Measurements from ENCODE around the gene RIIAD1.
"Not testable (repeated sequence)": the region's sequence is repeated elsewhere in the genome, so short reads cannot be mapped to it uniquely, and the experiment has no call there.

RIIAD1 gene

GRCh38 chr1:151729966-151730291, 8.6 kb downstream of the RIIAD1 start:
- no peak for DNase-seq (ENCODE audit: extremely low read depth, insufficient read length)
- no peaks in the 10 kb centered on the region for H3K36me3 ChIP-seq (ENCODE audit: control insufficient read depth, insufficient read depth, low read length)
- TF ChIP-seq, protein P1, sequence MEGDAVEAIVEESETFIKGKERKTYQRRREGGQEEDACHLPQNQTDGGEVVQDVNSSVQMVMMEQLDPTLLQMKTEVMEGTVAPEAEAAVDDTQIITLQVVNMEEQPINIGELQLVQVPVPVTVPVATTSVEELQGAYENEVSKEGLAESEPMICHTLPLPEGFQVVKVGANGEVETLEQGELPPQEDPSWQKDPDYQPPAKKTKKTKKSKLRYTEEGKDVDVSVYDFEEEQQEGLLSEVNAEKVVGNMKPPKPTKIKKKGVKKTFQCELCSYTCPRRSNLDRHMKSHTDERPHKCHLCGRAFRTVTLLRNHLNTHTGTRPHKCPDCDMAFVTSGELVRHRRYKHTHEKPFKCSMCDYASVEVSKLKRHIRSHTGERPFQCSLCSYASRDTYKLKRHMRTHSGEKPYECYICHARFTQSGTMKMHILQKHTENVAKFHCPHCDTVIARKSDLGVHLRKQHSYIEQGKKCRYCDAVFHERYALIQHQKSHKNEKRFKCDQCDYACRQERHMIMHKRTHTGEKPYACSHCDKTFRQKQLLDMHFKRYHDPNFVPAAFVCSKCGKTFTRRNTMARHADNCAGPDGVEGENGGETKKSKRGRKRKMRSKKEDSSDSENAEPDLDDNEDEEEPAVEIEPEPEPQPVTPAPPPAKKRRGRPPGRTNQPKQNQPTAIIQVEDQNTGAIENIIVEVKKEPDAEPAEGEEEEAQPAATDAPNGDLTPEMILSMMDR (IDR thresholded peaks at IDR 0.05; ENCODE audit: insufficient read depth, low read length, poor library complexity, severe bottlenecking) = no peak
- no peaks in the 10 kb centered on the region; the same call in 1 of the 2 replicates for H3K27me3 ChIP-seq (replicated peaks; ENCODE audit: control insufficient read depth, insufficient read depth, low read length)
- H3K4me3 ChIP-seq (replicated peaks; ENCODE audit: low read depth, low read length) = no peak overlapping the region

- no peak for DNase-seq (ENCODE audit: extremely low read depth, insufficient read length)
- Histone ChIP-seq H3K27me3 (replicated peaks; ENCODE audit: control insufficient read depth, insufficient read depth, low read length) (no peaks in the 10 kb centered on the region; the same call in 1 of the 2 replicates), H3K4me3 (replicated peaks; ENCODE audit: low read depth, low read length) (no peak overlapping the region), H3K36me3 (ENCODE audit: control insufficient read depth, insufficient read depth, low read length) (no peaks in the 10 kb centered on the region)
- TF ChIP-seq, protein P1 (IDR thresholded peaks at IDR 0.05; ENCODE audit: insufficient read depth, low read length, poor library complexity, severe bottlenecking) = no peak
These were observed 11.8 kb downstream of the RIIAD1 start for GRCh38 chr1:151733126-151733525.

DNA sequence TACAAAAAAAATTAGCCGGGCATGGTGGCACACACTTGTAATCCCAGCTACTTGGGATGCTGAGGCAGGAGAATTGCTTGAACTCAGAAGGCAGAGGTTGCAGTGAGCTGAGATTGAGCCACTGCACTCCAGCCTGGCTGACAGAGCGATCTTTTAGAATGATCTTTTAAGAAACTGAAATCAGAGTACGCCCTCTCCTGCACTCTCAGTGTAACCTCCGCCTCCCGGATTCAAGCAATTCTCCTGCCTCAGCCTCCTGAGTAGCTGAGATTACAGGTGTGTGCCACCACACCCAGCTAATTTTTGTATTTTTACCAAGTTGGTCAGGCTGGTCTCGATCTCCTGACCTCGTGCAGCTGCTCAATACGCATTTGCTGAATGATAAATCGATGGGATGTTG, 12.7 kb downstream of the RIIAD1 start:
- not testable (repeated sequence) for H3K36me3 ChIP-seq (ENCODE audit: control insufficient read depth, insufficient read depth, low read length); H3K27me3 ChIP-seq (replicated peaks; ENCODE audit: control insufficient read depth, insufficient read depth, low read length); H3K4me3 ChIP-seq (replicated peaks; ENCODE audit: low read depth, low read length); DNase-seq (ENCODE audit: extremely low read depth, insufficient read length)

- TF ChIP-seq, protein P1 (IDR thresholded peaks at IDR 0.05; ENCODE audit: insufficient read depth, low read length, poor library complexity, severe bottlenecking) = no peak
- Histone ChIP-seq H3K4me3 (replicated peaks; ENCODE audit: low read depth, low read length) (no peak overlapping the region), H3K27me3 (replicated peaks; ENCODE audit: control insufficient read depth, insufficient read depth, low read length) (no peaks in the 10 kb centered on the region; the same call in 1 of the 2 replicates)
These were observed 15.7 kb downstream of the RIIAD1 start for GRCh38 chr1:151737026-151737425.

GRCh38 chr1:151737479-151737878, 16.2 kb downstream of the RIIAD1 start:
- no peaks in the 10 kb centered on the region for H3K36me3 ChIP-seq (ENCODE audit: control insufficient read depth, insufficient read depth, low read length)
- no peak for DNase-seq (ENCODE audit: extremely low read depth, insufficient read length)
- TF ChIP-seq, protein P1 (IDR thresholded peaks at IDR 0.05; ENCODE audit: insufficient read depth, low read length, poor library complexity, severe bottlenecking) = no peak
- no peak overlapping the region for H3K4me3 ChIP-seq (replicated peaks; ENCODE audit: low read depth, low read length)
- H3K27me3 ChIP-seq (replicated peaks; ENCODE audit: control insufficient read depth, insufficient read depth, low read length) = no peaks in the 10 kb centered on the region

More at GRCh38 chr1:151737026-151737425, 15.7 kb downstream of the RIIAD1 start:
- H3K36me3 ChIP-seq (ENCODE audit: control insufficient read depth, insufficient read depth, low read length) = no peaks in the 10 kb centered on the region
- no peak for DNase-seq (ENCODE audit: extremely low read depth, insufficient read length)

DNA sequence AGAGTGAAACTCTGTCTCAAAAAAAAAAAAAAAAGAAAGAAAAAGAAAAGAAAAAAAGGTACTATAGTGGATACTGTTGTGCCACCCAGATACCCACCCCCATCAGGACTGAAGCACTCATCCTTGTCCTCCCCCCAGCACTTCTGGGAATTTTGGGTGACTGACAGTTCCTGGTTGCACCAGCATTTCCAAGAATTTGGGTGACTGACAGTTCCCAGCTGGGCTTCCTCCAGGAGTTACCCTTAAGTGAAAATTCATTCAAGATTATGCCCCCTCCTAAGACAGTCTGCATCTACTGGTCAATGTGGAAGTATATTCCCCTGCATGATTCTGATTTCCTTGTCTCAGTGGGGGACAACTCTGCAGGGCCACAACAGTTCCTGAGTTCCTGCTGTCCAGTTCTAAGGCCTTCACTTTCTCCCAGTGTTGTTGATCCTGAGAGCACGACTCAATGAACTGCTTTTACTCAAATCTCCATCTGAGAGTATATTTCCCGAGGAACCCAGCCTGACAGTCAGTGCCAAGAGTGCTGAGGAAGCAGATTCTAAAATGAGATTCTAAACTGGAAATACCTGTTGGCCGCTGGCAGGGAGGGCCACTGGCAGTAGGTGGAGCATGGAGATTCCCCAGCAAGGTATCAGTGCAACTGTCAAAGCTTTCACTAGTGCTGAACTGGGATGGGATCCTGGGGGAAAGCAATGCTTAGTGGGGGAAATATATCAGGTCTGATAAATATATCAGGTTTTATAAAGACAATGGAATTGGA, 18.5 kb downstream of the RIIAD1 start:
- Histone ChIP-seq H3K4me3 (replicated peaks; ENCODE audit: low read depth, low read length) (no peak overlapping the region), H3K36me3 (ENCODE audit: control insufficient read depth, insufficient read depth, low read length) (no peaks in the 10 kb centered on the region), H3K27me3 (replicated peaks; ENCODE audit: control insufficient read depth, insufficient read depth, low read length) (no peaks in the 10 kb centered on the region)
- TF ChIP-seq, protein P1 (IDR thresholded peaks at IDR 0.05; ENCODE audit: insufficient read depth, low read length, poor library complexity, severe bottlenecking) = no peak
- DNase-seq (ENCODE audit: extremely low read depth, insufficient read length) = no peak
